IPS-11a (cell line): ENCODE data around the gene MIX23.

ENCODE experiments used
- H3K4me3 ChIP-seq: one replicate; pipeline ENCODE4 v1.5.1; 2013; ENCODE audit warnings: low read depth, low read length, control low read depth

Gene MIX23

GRCh38 chr3:122353215-122353614 lies 29.8 kb downstream of the MIX23 start:
- H3K4me3 ChIP-seq = no peak overlapping the region

GRCh38 chr3:122351612-122352011 lies 31.4 kb downstream of the MIX23 start:
- H3K4me3 ChIP-seq = no peak overlapping the region

GRCh38 chr3:122350814-122351418 lies 32.1 kb downstream of the MIX23 start:
- H3K4me3 ChIP-seq = no peak overlapping the region

- H3K4me3 ChIP-seq = no peak overlapping the region
Observed at GRCh38 chr3:122349171-122349570, 33.9 kb downstream of the MIX23 start.

GRCh38 chr3:122343654-122344053 lies 39.4 kb downstream of the MIX23 start:
- H3K4me3 ChIP-seq = no peak overlapping the region

GRCh38 chr3:122342803-122343202 lies 40.2 kb downstream of the MIX23 start:
- no peak overlapping the region for H3K4me3 ChIP-seq

- no peak overlapping the region for H3K4me3 ChIP-seq
Observed at GRCh38 chr3:122332551-122332950, 50.5 kb downstream of the MIX23 start.

GRCh38 chr3:122331886-122332285 lies 51.1 kb downstream of the MIX23 start:
- no peak overlapping the region for H3K4me3 ChIP-seq

- no peak overlapping the region for H3K4me3 ChIP-seq
Observed at GRCh38 chr3:122325769-122326168, 57.3 kb downstream of the MIX23 start.

- no peak within 1 kb of the TSS for H3K4me3 ChIP-seq
Observed at GRCh38 chr3:122324871-122325323, 58.1 kb downstream of the MIX23 start, which contains the start of gene CSTA. Gene CSTA, plus strand, starts transcription at chr3:122325248. Its CDS starts 45 bp downstream, at chr3:122325293.

GRCh38 chr3:122322095-122323075 lies 60.6 kb downstream of the MIX23 start:
- H3K4me3 ChIP-seq = no peak overlapping the region

GRCh38 chr3:122318620-122319019 lies 64.4 kb downstream of the MIX23 start:
- H3K4me3 ChIP-seq = no peak overlapping the region

- H3K4me3 ChIP-seq = no peak overlapping the region
Observed at GRCh38 chr3:122316368-122316767, 66.7 kb downstream of the MIX23 start.

GRCh38 chr3:122315619-122316018 lies 67.4 kb downstream of the MIX23 start:
- no peak overlapping the region for H3K4me3 ChIP-seq

GRCh38 chr3:122314228-122314876 lies 68.7 kb downstream of the MIX23 start:
- no peak overlapping the region for H3K4me3 ChIP-seq

GRCh38 chr3:122313281-122313680 lies 69.8 kb downstream of the MIX23 start:
- no peak overlapping the region for H3K4me3 ChIP-seq

GRCh38 chr3:122312826-122313225 lies 70.2 kb downstream of the MIX23 start:
- H3K4me3 ChIP-seq = no peak overlapping the region

GRCh38 chr3:122310361-122310760 lies 72.7 kb downstream of the MIX23 start:
- no peak overlapping the region for H3K4me3 ChIP-seq
